ENCODE measurements around the gene ZNF529.

DNA sequence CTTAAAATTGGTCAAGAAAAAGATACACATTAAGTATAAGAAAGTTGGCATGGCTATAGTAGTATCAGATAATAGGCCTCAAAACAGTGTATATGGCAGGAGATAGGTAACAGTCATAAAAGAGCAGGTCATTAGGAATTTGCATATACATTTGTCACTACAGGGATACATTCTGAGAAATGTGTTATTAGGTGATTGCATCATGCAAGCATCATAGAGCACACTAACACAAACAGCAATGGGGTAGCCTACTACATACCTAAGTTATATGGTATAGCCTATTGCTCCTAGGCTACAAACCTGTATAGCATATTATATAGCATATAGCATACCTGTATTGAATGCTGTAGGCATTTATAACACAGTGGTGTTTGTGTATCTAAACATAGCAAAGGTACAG, 6.2 kb upstream of the ZNF529 start:
- TF ChIP-seq POLR2AphosphoS5 (IDR thresholded peaks at IDR 0.05; ENCODE audit: low read depth, low read length) (no peak), SIN3A (IDR thresholded peaks at IDR 0.05; ENCODE audit: borderline replicate concordance, insufficient read depth, low read depth, low read length) (no peak)
- TF ChIP-seq, protein P1, sequence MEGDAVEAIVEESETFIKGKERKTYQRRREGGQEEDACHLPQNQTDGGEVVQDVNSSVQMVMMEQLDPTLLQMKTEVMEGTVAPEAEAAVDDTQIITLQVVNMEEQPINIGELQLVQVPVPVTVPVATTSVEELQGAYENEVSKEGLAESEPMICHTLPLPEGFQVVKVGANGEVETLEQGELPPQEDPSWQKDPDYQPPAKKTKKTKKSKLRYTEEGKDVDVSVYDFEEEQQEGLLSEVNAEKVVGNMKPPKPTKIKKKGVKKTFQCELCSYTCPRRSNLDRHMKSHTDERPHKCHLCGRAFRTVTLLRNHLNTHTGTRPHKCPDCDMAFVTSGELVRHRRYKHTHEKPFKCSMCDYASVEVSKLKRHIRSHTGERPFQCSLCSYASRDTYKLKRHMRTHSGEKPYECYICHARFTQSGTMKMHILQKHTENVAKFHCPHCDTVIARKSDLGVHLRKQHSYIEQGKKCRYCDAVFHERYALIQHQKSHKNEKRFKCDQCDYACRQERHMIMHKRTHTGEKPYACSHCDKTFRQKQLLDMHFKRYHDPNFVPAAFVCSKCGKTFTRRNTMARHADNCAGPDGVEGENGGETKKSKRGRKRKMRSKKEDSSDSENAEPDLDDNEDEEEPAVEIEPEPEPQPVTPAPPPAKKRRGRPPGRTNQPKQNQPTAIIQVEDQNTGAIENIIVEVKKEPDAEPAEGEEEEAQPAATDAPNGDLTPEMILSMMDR (IDR thresholded peaks at IDR 0.05): no peak
- TF ChIP-seq, protein P2, sequence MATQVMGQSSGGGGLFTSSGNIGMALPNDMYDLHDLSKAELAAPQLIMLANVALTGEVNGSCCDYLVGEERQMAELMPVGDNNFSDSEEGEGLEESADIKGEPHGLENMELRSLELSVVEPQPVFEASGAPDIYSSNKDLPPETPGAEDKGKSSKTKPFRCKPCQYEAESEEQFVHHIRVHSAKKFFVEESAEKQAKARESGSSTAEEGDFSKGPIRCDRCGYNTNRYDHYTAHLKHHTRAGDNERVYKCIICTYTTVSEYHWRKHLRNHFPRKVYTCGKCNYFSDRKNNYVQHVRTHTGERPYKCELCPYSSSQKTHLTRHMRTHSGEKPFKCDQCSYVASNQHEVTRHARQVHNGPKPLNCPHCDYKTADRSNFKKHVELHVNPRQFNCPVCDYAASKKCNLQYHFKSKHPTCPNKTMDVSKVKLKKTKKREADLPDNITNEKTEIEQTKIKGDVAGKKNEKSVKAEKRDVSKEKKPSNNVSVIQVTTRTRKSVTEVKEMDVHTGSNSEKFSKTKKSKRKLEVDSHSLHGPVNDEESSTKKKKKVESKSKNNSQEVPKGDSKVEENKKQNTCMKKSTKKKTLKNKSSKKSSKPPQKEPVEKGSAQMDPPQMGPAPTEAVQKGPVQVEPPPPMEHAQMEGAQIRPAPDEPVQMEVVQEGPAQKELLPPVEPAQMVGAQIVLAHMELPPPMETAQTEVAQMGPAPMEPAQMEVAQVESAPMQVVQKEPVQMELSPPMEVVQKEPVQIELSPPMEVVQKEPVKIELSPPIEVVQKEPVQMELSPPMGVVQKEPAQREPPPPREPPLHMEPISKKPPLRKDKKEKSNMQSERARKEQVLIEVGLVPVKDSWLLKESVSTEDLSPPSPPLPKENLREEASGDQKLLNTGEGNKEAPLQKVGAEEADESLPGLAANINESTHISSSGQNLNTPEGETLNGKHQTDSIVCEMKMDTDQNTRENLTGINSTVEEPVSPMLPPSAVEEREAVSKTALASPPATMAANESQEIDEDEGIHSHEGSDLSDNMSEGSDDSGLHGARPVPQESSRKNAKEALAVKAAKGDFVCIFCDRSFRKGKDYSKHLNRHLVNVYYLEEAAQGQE (IDR thresholded peaks at IDR 0.05; ENCODE audit: insufficient read depth in 1 of 2, low read depth in 2 of 2, low read length in 1 of 2): no peak

All from Panc1 (cell line).